Measurements from ENCODE around the gene ULK4. TPM values are rescaled to one million over a fixed set of nuclear protein-coding genes. Genes with fewer than 3 reads are reported as not detected.

The ULK4 gene
- total and polyA plus RNA-seq, 2 of the 8 experiments (the other 6 are each of a cell fraction or from before 2014, with no cell fraction given) = 3.0 to 10.8 TPM

GRCh38 chr3:41258239-41258800, 703.6 kb downstream of the ULK4 start:
- H3K4me3 ChIP-seq (ENCODE audit: extremely low read depth in 1 of 4, insufficient read depth in 2 of 4, low read depth in 3 of 4, low read length in 4 of 4) = no peak overlapping the region
- H3K27me3 ChIP-seq (replicated peaks in 1 of 4; ENCODE audit: control insufficient read depth in 3 of 4, extremely low read depth in 1 of 4, insufficient read depth in 3 of 4, low read length in 3 of 4) = no peaks in the 10 kb centered on the region
- no peak overlapping the region for H3K18ac ChIP-seq (ENCODE audit: extremely low read depth, low read length)
- H3K36me3 ChIP-seq (ENCODE audit: control insufficient read depth in 2 of 4, insufficient read depth in 4 of 4, low read length in 3 of 4) = no peaks in the 10 kb centered on the region
- no peak overlapping the region for H2AFZ ChIP-seq (ENCODE audit: low read length)
- H3K79me1 ChIP-seq (ENCODE audit: low read depth, low read length) = no peaks in the 10 kb centered on the region
- 88% methylated on average over 4 of the region's 4 CpGs; no CpG with 5 or more reads in 1 of the 2 experiments for WGBS, 2 experiments (ENCODE audit: extremely low coverage in 1 of 2, insufficient coverage in 1 of 2, insufficient read length in 1 of 2, insufficient replicate concordance in 2 of 2, low coverage in 1 of 2, low lambda C conversion rate in 2 of 2, missing lambda C conversion rate in 1 of 2)
- H2BK15ac ChIP-seq (ENCODE audit: low read length) = no peak overlapping the region
- no peak overlapping the region for H3K4ac ChIP-seq (replicated peaks; ENCODE audit: insufficient read length, low read depth, low read length)
- TF ChIP-seq CHD2 (IDR thresholded peaks at IDR 0.05; ENCODE audit: low read length) (no peak), RBBP5 (IDR thresholded peaks at IDR 0.05; ENCODE audit: borderline replicate concordance, low read depth, low read length) (no peak)
- no peak overlapping the region for H3K9ac ChIP-seq (replicated peaks in 1 of 4; ENCODE audit: extremely low read depth in 1 of 4, low read depth in 3 of 4, low read length in 3 of 4)
- no peak overlapping the region for H2BK20ac ChIP-seq (ENCODE audit: low read length)
- H4K8ac ChIP-seq (ENCODE audit: extremely low read depth, insufficient read depth, low read length) = no peak overlapping the region
- no peak overlapping the region for H2BK5ac ChIP-seq (ENCODE audit: low read depth, low read length)
- no peak overlapping the region for H3K23ac ChIP-seq (ENCODE audit: insufficient read length)
- no peaks in the 10 kb centered on the region for H3K79me2 ChIP-seq (ENCODE audit: control insufficient read depth in 1 of 2, insufficient read depth in 2 of 2, low read length in 2 of 2)
- no peak overlapping the region for H2BK12ac ChIP-seq (ENCODE audit: low read depth, low read length)
- no peaks in the 10 kb centered on the region for H4K20me1 ChIP-seq (replicated peaks in 1 of 2; ENCODE audit: control insufficient read depth in 1 of 2, insufficient read depth in 2 of 2, low read length in 2 of 2)
- H3K14ac ChIP-seq (ENCODE audit: insufficient read length) = no peak overlapping the region
- H3K23me2 ChIP-seq (ENCODE audit: low read depth, low read length) = no peaks in the 10 kb centered on the region
- no peaks in the 10 kb centered on the region for H3K9me3 ChIP-seq (ENCODE audit: insufficient read depth in 2 of 2, low read depth in 1 of 2, low read length in 1 of 2)
- no peak overlapping the region for H3K56ac ChIP-seq (replicated peaks; ENCODE audit: insufficient read length, low read depth, low read length)
- H4K91ac ChIP-seq (replicated peaks; ENCODE audit: insufficient read length, low read length) = no peak overlapping the region
- no peak overlapping the region for H4K5ac ChIP-seq (ENCODE audit: insufficient read length, low read depth, low read length)
- H3K4me2 ChIP-seq (ENCODE audit: insufficient read depth in 1 of 2, low read depth in 2 of 2, low read length in 2 of 2) = no peak overlapping the region
- peak overlapping the region; percentile 24 for H2BK120ac ChIP-seq (replicated peaks; ENCODE audit: low read depth, low read length)
- POLR2A ChIA-PET (ENCODE audit: partially characterized antibody) = interaction anchor here (1.7 kb wide), 1 partner anchor 14 kb away, joined by 7 read pairs; no protein-coding TSS in a partner anchor
- no peak overlapping the region for H3K27ac ChIP-seq (ENCODE audit: low read depth, low read length)
- FAIRE-seq (no peak), DNase-seq (ENCODE audit: low read depth in 1 of 2, low spot score in 2 of 2) (no peak)
- CTCF ChIA-PET (ENCODE audit: partially characterized antibody) = no interaction called here
- no peak overlapping the region for H2AK5ac ChIP-seq (ENCODE audit: low read depth, low read length)
- H3K4me1 ChIP-seq (replicated peaks in 1 of 4; ENCODE audit: control insufficient read depth in 3 of 4, insufficient read depth in 4 of 4, low read length in 3 of 4) = no peaks in the 10 kb centered on the region

Measured in H1 (cell line).